Endothelial cell of umbilical vein (primary cell): ENCODE results near the gene UTRN. TPM values are rescaled to one million over a fixed set of nuclear protein-coding genes. Genes with fewer than 3 reads are reported as not detected.

Experiments
- BruUV-seq: library from RNA; stranded (reverse); fragments of 400-500 nt; replicated peaks from 2 replicates; lab custom pipeline; 2021; lab: Mats Ljungman, UMichigan
- CTCF ChIA-PET: fragments of 300-600, 350-600 bp; sonication (Branson Sonifier 250); formaldehyde crosslinking; loops from one replicate; lab custom pipeline; 2021; ENCODE audit warnings: antibody characterized with exemption, inconsistent platforms; lab: Charles Lee
- POLR2A ChIA-PET: fragments of 300-600, 350-600 bp; sonication (Branson Sonifier 250); formaldehyde crosslinking; loops from one replicate; lab custom pipeline; 2021; ENCODE audit warnings: antibody characterized with exemption, inconsistent platforms; lab: Charles Lee
- DNase-seq: peaks from one replicate; pipeline ENCODE4 v3.0.0-alpha.2; 2011; ENCODE audit warnings: low read depth, low spot score
- FAIRE-seq: peaks from 2 replicates; lab custom pipeline; 2011; peaks lifted over from hg19 to GRCh38; lab: Jason Lieb, UNC
- H2AFZ ChIP-seq: 2 replicates; pipeline ENCODE4 v1.6.0; 2012; ENCODE audit warnings: low read depth, low read length, control low read depth, inconsistent platforms
- H3K27ac ChIP-seq: 2 replicates; pipeline ENCODE4 v1.5.1; 2011; ENCODE audit warnings: low read depth, mild to moderate bottlenecking, control low read depth, low read length, moderate library complexity; ENCODE audit not compliant: insufficient read depth
- H3K27me3 ChIP-seq, 2 experiments: 2 replicates each; pipeline versions ENCODE4 v1.6.0 to v1.6.1; 2011; ENCODE audit warnings: low read length in 2 of 2, mixed read lengths in 1 of 2; ENCODE audit not compliant: control insufficient read depth in 2 of 2, insufficient read depth in 2 of 2
- H3K36me3 ChIP-seq, 2 experiments: 2 replicates in 1 of 2; 3 replicates in 1 of 2; pipeline ENCODE4 v1.5.1; 2011; ENCODE audit warnings: low read length in 2 of 2, mild to moderate bottlenecking in 1 of 2, moderate library complexity in 1 of 2; ENCODE audit not compliant: control insufficient read depth in 2 of 2, insufficient read depth in 2 of 2; ENCODE audit errors: extremely low read depth in 1 of 2
- H3K4me1 ChIP-seq: 3 replicates; pipeline ENCODE4 v1.5.1; 2011; ENCODE audit warnings: mild to moderate bottlenecking, low read length; ENCODE audit not compliant: control insufficient read depth, insufficient read depth; ENCODE audit errors: extremely low read depth
- H3K4me2 ChIP-seq: 2 replicates; pipeline ENCODE4 v1.6.1; 2011; ENCODE audit warnings: low read length, control low read depth, mixed read lengths; ENCODE audit not compliant: insufficient read depth
- H3K4me3 ChIP-seq, 3 experiments: fragments of 200-600 bp in 1 of 3; sonication (generic), shearing (Covaris generic) in 1 of 3; replicated peaks in 1 of 3; 2 replicates each; pipeline ENCODE4 v1.5.1; 2011 to 2016; ENCODE audit warnings: control low read depth in 3 of 3, low read length in 3 of 3, mild to moderate bottlenecking in 2 of 3, inconsistent platforms in 1 of 3, low read depth in 1 of 3, moderate library complexity in 1 of 3; ENCODE audit not compliant: insufficient read depth in 1 of 3
- H3K79me2 ChIP-seq: 2 replicates; pipeline ENCODE4 v1.6.0; 2012; ENCODE audit warnings: low read length, inconsistent platforms; ENCODE audit not compliant: control insufficient read depth, insufficient read depth
- H3K9ac ChIP-seq: replicated peaks from 2 replicates; pipeline ENCODE3; 2011; ENCODE audit warnings: low read length, control low read depth; ENCODE audit not compliant: insufficient read depth; ENCODE audit errors: extremely low read depth
- H3K9me1 ChIP-seq: replicated peaks from 3 replicates; pipeline ENCODE4 v1.6.0; 2011; ENCODE audit warnings: mild to moderate bottlenecking, low read length; ENCODE audit not compliant: control insufficient read depth, insufficient read depth; ENCODE audit errors: extremely low read depth
- H3K9me3 ChIP-seq: replicated peaks from 2 replicates; pipeline ENCODE4 v1.5.1; 2012; ENCODE audit warnings: low read length, inconsistent platforms; ENCODE audit not compliant: control insufficient read depth, insufficient read depth
- H4K20me1 ChIP-seq: replicated peaks from 2 replicates; pipeline ENCODE3; 2011; ENCODE audit warnings: mild to moderate bottlenecking, low read length; ENCODE audit not compliant: control insufficient read depth, insufficient read depth; ENCODE audit errors: extremely low read depth
- EZH2 ChIP-seq: IDR thresholded peaks from 2 replicates; pipeline ENCODE4 v1.6.1; 2012; ENCODE audit warnings: borderline replicate concordance, low read depth, mild to moderate bottlenecking, moderate library complexity, low read length, inconsistent platforms; ENCODE audit not compliant: severe bottlenecking
- GATA2 ChIP-seq: IDR thresholded peaks from 2 replicates; pipeline ENCODE4 v1.7.0; 2011; ENCODE audit warnings: low read depth, mild to moderate bottlenecking, moderate library complexity, mixed read lengths, low read length; ENCODE audit not compliant: insufficient read length, insufficient read depth
- MYC ChIP-seq: IDR thresholded peaks from one replicate; pipeline ENCODE4 v1.6.1; 2011; ENCODE audit warnings: mild to moderate bottlenecking, low read depth, low read length
- POLR2A ChIP-seq: IDR thresholded peaks from 2 replicates; pipeline ENCODE4 v1.6.1; 2012; ENCODE audit warnings: low read depth, mild to moderate bottlenecking, control low read depth, low read length
- POLR2AphosphoS5 ChIP-seq: IDR thresholded peaks from 2 replicates; pipeline ENCODE4 v1.6.1; 2012; ENCODE audit warnings: low read depth, mild to moderate bottlenecking, control low read depth, low read length, moderate library complexity; ENCODE audit not compliant: insufficient read depth
- dilution Hi-C: fragments of 300-500 bp; cut with MboI; formaldehyde crosslinking; loops from one replicate; pipeline ENCODE4 v1.15.0; 2019; ENCODE audit warnings: low sequenced_read_pairs; ENCODE audit not compliant: extremely low pct_ligation_motif_present
- intact Hi-C: fragments of 100-400 bp; cut with micrococcal nuclease; formaldehyde crosslinking; loops from one replicate; pipeline ENCODE4 v1.10.0; 2022
- polyA plus RNA-seq, 4 experiments: library from polyadenylated mRNA; depleted of rRNA in 3 of 4; stranded (reverse) in 3 of 4; unstranded in 1 of 4; fragments of >200 nt; gene quantifications; 2 replicates each; pipeline versions ENCODE4 v1.2.1 to v1.2.3, GENCODE V29; 2011 to 2012; ENCODE audit warnings: missing spikeins in 1 of 4
- total RNA-seq: library from RNA; stranded (reverse); gene quantifications from 2 replicates; pipeline ENCODE4 v1.2.3, GENCODE V29; 2021
- TF ChIP-seq, protein P1 (sequence below): IDR thresholded peaks from 2 replicates; pipeline ENCODE4 v1.6.1; 2011; ENCODE audit not compliant: insufficient read depth, insufficient read length
- TF ChIP-seq, protein P2 (sequence below), 2 donors: IDR thresholded peaks; 1 replicate in 1 of 2; 2 replicates in 1 of 2; pipeline ENCODE4 v1.5.1; 2011; ENCODE audit warnings: low read length in 2 of 2, mild to moderate bottlenecking in 2 of 2, moderate library complexity in 2 of 2, control low read depth in 1 of 2, inconsistent platforms in 1 of 2, low read depth in 1 of 2; ENCODE audit not compliant: insufficient read depth in 1 of 2; ENCODE audit errors: extremely low read depth in 1 of 2

Gene UTRN
- total and polyA plus RNA-seq, 2 donors (not counting 3 experiments of a cell fraction or from before 2014, with no cell fraction given) = 37.4 to 224 TPM

DNA sequence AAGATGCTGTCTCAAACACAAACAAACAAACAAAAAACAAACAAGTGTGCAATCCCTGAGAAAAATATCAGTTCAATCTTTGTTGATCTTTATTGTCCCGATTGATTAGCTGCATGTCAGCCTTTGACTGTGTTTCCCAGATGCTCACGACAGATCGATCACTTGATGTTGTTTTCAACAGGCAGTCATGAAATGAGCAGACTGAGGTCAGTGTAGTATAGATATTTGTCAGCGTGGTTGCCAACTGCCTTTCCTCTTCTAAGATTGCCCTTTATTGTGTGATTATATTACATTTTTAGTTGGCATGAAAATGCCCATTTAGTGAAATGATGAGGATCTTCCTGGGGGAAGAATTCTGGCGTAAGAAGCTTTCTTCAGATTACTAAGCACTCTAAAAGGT is 25.6 kb downstream of the UTRN start:
- POLR2A ChIA-PET = no interaction called here
- Histone ChIP-seq H3K27ac (no peak overlapping the region), H3K4me3 (no peak overlapping the region), H4K20me1 (no peaks in the 10 kb centered on the region), H3K79me2 (peaks cover 10% of the 10 kb centered on the region), H3K4me1 (peaks cover 25% of the 10 kb centered on the region), H3K36me3 (peaks cover 4 to 5% of the 10 kb centered on the region in 2 experiments), H3K9me1 (no peaks in the 10 kb centered on the region), H3K9ac (no peak overlapping the region), H2AFZ (no peak overlapping the region), H3K4me2 (no peak overlapping the region), H3K9me3 (no peaks in the 10 kb centered on the region), H3K27me3 (no peaks in the 10 kb centered on the region)
- CTCF ChIA-PET = interaction anchor here (1.0 to 1.5 kb wide), 3 partner anchors 12 to 54 kb away, joined by 3 to 4 read pairs (median 4); no protein-coding TSS in a partner anchor
- dilution Hi-C loops = no loop called here
- DNase-seq (no peak), FAIRE-seq (no peak)
- no TSS peak for BruUV-seq
- intact Hi-C loops = no loop called here
- TF ChIP-seq GATA2 (no peak), POLR2AphosphoS5 (no peak)
- TF ChIP-seq, protein P1, sequence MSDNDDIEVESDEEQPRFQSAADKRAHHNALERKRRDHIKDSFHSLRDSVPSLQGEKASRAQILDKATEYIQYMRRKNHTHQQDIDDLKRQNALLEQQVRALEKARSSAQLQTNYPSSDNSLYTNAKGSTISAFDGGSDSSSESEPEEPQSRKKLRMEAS = no peak

DNA sequence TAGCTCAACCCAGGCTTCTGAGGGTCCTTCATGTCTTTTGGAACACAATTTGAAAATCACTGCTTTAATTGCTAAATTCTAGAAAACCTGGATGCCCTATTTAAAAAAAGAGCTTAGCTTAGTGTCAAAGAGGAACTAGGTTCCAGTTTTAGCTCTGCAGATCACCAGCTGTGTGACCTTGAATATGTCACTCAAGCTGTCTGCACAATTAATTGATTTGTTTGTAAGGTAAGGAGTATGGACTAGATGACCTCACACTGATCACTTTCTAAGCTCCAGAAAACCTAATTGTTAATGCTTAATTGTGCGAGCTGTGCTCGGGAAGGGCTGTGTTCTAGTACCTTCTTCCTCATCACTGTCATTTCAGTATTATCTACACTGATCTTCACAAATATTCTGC is 26.2 kb downstream of the UTRN start:
- peaks cover 10% of the 10 kb centered on the region for H3K79me2 ChIP-seq
- CTCF ChIA-PET = interaction anchor here (0.6 to 1.5 kb wide), 4 partner anchors 12 to 53 kb away, joined by 3 to 4 read pairs (median 4); no protein-coding TSS in a partner anchor

More for the DNA sequence above, 26.2 kb downstream of the UTRN start:
- Histone ChIP-seq H3K4me2 (no peak overlapping the region), H3K4me3 (no peak overlapping the region), H3K9ac (no peak overlapping the region), H3K36me3 (peaks cover 4 to 5% of the 10 kb centered on the region in 2 experiments), H3K27me3 (no peaks in the 10 kb centered on the region), H3K27ac (no peak overlapping the region), H3K4me1 (peaks cover 31% of the 10 kb centered on the region), H3K9me1 (no peaks in the 10 kb centered on the region), H4K20me1 (no peaks in the 10 kb centered on the region), H2AFZ (no peak overlapping the region), H3K9me3 (no peaks in the 10 kb centered on the region)
- no peak for DNase-seq
- TF ChIP-seq EZH2 (no peak), GATA2 (no peak), POLR2AphosphoS5 (no peak), POLR2A (no peak), MYC (no peak)
- TF ChIP-seq, protein P2, sequence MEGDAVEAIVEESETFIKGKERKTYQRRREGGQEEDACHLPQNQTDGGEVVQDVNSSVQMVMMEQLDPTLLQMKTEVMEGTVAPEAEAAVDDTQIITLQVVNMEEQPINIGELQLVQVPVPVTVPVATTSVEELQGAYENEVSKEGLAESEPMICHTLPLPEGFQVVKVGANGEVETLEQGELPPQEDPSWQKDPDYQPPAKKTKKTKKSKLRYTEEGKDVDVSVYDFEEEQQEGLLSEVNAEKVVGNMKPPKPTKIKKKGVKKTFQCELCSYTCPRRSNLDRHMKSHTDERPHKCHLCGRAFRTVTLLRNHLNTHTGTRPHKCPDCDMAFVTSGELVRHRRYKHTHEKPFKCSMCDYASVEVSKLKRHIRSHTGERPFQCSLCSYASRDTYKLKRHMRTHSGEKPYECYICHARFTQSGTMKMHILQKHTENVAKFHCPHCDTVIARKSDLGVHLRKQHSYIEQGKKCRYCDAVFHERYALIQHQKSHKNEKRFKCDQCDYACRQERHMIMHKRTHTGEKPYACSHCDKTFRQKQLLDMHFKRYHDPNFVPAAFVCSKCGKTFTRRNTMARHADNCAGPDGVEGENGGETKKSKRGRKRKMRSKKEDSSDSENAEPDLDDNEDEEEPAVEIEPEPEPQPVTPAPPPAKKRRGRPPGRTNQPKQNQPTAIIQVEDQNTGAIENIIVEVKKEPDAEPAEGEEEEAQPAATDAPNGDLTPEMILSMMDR (IDR thresholded peaks at IDR 0.05; ENCODE audit: extremely low read depth in 1 of 2, insufficient read depth in 1 of 2, low read depth in 1 of 2, low read length in 2 of 2) = no peak
- POLR2A ChIA-PET = no interaction called here
- intact Hi-C loops (no loop called here), dilution Hi-C loops (no loop called here)
- BruUV-seq = no TSS peak
- FAIRE-seq = no peak
